Hepatocyte (in vitro differentiated cells): ENCODE measurements around the gene MRC1.

Experiments used
- EZH2 ChIP-seq: fragments of 200-600 bp; sonication (generic); IDR thresholded peaks from 2 replicates; pipeline ENCODE4 v1.6.1; 2016; ENCODE audit warnings: antibody characterized with exemption, mild to moderate bottlenecking, borderline replicate concordance
- TF ChIP-seq, protein P1 (sequence below): fragments of 200-600 bp; sonication (generic); IDR thresholded peaks from 2 replicates; pipeline ENCODE4 v1.5.1; 2016; ENCODE audit warnings: antibody characterized with exemption, mild to moderate bottlenecking; ENCODE audit not compliant: poor library complexity

DNA sequence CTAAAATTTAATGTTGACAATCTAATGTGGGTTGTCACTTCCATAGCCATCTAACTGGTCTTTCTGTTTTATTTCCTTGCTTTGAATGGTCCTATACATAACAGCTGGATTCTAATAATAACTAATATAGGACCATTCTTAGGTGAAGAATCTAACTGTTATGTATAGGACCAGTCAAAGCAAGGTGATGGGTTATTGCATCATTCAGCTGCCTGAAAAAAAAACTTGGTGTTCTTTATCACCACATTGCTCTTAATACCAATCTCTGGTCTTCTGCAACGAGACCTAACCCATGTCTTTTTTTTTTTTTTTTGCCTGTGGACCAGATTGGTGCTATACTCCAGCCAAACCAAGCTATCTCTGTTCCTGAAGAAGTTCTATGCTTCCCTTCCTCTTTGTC, 96.9 kb downstream of the MRC1 start:
- TF ChIP-seq, protein P1, sequence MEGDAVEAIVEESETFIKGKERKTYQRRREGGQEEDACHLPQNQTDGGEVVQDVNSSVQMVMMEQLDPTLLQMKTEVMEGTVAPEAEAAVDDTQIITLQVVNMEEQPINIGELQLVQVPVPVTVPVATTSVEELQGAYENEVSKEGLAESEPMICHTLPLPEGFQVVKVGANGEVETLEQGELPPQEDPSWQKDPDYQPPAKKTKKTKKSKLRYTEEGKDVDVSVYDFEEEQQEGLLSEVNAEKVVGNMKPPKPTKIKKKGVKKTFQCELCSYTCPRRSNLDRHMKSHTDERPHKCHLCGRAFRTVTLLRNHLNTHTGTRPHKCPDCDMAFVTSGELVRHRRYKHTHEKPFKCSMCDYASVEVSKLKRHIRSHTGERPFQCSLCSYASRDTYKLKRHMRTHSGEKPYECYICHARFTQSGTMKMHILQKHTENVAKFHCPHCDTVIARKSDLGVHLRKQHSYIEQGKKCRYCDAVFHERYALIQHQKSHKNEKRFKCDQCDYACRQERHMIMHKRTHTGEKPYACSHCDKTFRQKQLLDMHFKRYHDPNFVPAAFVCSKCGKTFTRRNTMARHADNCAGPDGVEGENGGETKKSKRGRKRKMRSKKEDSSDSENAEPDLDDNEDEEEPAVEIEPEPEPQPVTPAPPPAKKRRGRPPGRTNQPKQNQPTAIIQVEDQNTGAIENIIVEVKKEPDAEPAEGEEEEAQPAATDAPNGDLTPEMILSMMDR, result no peak
- no peak for TF ChIP-seq EZH2
